ENCODE measurements around the gene ZBBX.

Gene ZBBX

GRCh38 chr3:167198949-167199600 lies 181.0 kb downstream of the ZBBX start:
- in situ Hi-C loops (cut with HindIII; ENCODE audit: low pct_ligation_motif_present, low pct_unique_long_range_greater_than_20kb, low sequenced_read_pairs), result no loop called here
- no peak for DNase-seq

Data from ACHN (cell line).